ENCODE data around the gene FCER2.

The FCER2 gene

GRCh38 chr19:7732045-7732444 lies 30.1 kb upstream of the FCER2 start, which contains the start of gene CLEC4G:
TSS of gene CLEC4G (minus strand) at chr19:7732110. CDS start at chr19:7732102, 8 bp downstream.
- no peak for DNase-seq

DNA sequence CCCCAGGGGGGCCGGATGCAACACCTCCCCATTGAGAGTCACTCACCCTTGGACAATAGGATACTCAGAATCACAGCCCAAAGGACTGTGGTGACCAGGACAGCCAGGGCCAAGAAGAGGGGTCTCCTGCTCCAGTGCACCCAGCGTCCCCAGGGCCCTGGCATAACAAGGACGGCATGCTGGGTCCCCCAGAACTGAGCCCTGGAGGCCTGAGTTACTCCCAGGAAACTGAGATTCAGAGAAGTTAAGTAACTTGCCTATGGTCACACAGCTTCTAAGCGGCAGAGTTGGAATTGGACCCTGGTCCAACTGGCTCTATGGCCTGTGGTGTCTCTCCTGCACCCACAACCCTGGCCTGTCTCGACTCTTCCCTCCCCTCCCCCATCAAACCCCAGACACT lies 29.7 kb upstream of the FCER2 start:
- no peak for DNase-seq

- DNase-seq, result no peak
These were observed 29.3 kb upstream of the FCER2 start for GRCh38 chr19:7731218-7731595.

- no peak for DNase-seq
These were observed 28.6 kb upstream of the FCER2 start for GRCh38 chr19:7730286-7731217.

DNA sequence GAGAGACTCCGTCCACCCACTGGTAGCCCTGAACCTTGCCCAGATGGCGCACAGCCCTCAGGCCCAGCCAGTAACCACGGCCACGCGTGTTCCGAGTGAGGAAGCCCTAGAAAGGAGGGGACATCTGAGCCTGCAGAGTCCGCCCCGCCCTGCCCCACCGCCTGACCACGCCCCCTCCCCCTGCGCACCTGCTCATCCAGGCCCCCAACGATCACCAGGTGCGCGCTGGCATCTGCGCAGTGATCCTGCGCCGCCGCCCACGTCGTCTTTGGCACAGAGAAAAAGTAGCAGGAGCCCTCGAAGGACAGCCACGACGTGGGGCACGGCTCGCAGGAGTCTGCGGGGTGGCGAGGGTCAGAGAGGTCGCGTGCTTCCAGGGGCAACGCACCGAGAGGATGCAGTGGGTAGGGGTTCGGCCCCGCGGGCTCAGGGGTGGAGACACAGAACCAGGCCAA lies 27.9 kb upstream of the FCER2 start:
- DNase-seq, result no peak

GRCh38 chr19:7729211-7729610 lies 27.3 kb upstream of the FCER2 start:
- DNase-seq, result no peak

- DNase-seq, result no peak
These were observed 23.9 kb upstream of the FCER2 start for GRCh38 chr19:7725791-7726190.

DNA sequence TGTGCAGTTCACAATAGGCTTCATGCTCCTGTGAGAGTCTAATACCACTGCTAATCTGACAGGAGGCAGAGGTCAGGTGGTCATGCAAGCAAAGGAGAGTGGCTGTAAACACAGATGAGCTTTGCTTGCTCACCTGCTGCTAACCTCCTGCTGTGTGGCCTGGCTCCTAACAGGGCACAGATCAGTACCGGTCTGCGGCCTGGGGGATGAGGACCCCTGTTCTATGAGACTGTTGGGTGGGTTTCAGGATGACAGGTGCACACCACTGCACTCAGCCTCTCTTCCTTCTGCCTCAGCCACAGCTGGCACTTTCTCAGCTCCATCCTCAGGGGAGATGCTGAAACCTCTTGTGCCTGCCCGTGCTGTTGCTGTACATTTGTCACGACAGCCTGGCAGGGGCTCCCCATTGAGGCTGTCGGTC lies 20.3 kb upstream of the FCER2 start:
- DNase-seq, result no peak

GRCh38 chr19:7720351-7720750 lies 18.4 kb upstream of the FCER2 start:
- DNase-seq, result no peak

- DNase-seq, result no peak
These were observed 16.7 kb upstream of the FCER2 start for GRCh38 chr19:7718668-7719067.

DNA sequence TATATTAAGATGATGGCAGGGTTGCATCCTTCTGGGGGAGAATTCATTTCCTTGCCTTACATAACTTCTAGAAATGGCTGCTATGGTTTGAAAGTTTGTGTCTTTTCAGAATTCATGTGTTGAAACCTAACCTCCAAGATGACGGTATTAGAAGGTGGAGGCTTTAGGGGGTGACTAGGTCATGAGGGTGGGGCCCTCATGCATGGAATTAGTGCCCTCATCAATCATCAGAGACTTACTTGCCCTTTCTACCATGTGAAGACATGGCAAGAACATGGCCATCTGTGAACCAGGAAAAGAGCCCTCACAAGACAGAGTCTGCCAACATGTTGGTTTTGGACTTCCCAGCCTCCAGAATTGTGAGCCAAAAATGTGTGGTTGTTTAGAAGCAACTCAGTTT lies 14.8 kb upstream of the FCER2 start:
- DNase-seq, result no peak

DNA sequence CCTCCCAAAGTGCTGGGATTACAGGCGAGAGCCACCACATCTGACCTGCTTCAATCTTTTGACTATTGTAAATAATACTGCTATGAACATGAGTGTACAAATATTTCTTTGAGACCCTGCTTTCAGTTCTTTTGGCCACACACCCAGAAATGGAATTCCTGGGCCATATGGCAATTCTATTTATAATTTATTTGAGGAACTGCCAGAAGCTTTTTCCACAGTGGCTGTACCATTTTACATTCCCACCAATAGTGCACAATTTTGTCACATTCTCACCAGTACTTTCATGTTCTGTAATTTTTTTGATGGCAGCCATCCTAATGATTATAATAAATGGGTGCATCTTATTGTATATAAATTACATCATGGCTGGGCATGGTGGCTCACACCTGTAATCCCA lies 13.7 kb upstream of the FCER2 start:
- DNase-seq, result no peak

DNA sequence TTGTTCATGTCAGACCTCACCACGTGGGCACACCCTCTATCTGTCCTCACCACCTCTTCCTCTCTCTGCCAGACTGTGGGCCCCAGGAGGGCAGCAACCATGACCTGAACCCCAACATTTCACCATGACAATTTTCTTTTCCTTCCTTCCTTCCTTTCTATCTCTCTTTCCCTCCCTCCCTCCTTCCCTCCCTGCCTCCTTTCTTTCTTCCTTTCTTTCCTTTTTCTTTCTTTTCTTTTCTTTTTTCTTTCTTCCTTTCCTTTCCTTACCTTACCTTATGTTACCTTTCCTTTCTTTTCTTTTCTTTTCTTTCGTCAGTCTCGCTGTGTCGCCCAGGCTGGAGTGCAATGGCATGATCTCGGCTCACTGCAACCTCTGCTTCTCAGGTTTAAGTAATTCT lies 8.7 kb upstream of the FCER2 start:
- no peak for DNase-seq

GRCh38 chr19:7709932-7710460 lies 8.1 kb upstream of the FCER2 start:
- no peak for DNase-seq

DNA sequence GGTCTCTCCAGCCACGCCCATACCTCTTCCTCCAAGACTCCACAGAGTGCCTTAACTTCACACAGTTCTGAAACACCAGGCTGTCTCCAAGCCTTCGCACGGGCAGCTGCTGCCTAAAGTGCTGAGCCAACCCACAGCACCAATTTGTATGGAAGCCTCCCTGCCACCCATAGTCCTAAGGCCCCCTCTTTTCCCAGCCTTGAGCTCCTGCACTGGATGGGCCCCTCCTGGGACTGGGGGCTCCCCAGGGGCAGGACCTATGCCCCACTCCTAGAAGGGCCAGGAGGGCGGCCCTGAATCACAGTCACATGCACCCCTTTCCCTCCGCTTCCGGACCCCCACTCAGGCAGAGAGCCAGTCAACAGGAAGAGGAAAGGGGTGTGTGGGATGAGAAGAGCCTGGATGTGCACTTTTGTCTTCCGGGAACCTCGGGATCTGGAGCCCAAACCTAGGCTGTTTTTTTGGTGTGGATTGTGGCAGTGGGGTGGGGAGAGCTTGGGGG lies 5.1 kb upstream of the FCER2 start:
- DNase-seq, result no peak

DNA sequence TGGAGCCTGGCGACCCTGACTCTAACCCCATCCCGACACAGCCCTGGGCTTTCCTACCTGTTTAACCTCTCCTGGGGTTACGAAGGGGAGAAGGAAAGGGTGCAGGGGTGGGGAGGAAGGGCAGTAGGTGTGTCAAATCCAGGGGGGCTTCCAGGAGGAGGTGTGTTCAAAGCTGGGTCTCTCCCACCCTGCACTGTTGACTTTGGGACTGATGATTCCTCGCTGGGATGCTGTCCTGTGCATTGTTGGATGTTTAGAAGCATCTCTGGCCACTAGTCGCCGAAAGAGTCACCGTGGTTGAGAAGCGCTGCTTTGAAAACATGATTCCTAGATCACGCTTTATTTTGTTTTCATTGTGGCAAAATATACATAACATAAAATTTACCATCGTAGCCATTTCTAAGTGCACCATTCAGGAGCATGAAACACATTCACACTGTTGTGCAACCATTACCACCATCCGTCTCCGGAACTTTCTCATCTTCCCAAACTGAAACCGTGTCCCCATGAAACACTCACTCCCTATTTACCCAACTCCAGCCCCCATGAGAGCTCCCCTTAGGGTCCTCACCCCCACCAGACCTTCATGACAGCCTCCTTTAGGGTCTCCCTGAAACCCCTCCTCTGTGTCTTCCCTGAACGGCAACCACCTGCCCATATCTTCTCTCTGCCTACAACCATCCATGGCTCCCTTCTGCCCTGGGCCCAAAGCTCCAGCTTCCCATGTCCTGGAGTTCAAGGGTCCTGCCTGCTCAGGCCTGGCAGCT lies 4.4 kb upstream of the FCER2 start:
- no peak for DNase-seq

DNA sequence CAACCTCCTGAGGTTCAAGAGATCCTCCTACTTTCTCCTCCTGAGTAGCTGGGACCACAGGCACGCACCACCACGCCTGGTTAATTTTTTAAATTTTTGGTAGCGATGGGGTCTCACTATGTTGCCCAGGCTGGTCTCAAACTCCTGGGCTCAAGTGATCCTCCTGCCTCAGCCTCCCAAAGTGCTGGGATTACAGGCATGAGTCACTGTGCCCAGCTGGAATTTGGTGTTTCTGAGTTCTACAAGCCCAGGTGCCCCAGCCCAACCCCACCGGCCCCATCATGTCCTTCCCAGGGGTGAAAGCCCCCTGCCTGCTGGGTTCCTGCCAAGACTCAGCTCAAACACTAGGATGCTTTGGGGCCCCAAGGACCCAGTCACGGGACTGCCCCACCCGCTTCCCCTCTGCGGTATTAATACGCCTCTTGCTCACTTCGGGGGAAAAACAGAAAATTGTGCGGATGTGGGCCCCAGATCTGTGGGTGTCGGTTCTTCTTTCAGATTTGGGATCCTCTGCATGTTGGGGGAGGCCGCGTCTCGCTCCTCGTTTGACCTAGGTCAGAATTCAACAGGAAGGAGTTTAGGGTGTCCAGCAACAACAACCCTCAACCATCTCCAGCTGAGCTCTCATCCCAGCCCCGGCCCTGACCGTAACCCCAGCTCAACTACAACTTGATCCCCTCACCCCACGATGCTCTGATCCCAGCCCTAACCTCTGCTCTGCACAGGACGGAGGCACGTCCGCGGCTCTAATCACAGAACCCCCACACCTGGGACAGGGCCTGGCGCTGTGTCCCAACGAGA lies 3.7 kb upstream of the FCER2 start:
- no peak for DNase-seq

DNA sequence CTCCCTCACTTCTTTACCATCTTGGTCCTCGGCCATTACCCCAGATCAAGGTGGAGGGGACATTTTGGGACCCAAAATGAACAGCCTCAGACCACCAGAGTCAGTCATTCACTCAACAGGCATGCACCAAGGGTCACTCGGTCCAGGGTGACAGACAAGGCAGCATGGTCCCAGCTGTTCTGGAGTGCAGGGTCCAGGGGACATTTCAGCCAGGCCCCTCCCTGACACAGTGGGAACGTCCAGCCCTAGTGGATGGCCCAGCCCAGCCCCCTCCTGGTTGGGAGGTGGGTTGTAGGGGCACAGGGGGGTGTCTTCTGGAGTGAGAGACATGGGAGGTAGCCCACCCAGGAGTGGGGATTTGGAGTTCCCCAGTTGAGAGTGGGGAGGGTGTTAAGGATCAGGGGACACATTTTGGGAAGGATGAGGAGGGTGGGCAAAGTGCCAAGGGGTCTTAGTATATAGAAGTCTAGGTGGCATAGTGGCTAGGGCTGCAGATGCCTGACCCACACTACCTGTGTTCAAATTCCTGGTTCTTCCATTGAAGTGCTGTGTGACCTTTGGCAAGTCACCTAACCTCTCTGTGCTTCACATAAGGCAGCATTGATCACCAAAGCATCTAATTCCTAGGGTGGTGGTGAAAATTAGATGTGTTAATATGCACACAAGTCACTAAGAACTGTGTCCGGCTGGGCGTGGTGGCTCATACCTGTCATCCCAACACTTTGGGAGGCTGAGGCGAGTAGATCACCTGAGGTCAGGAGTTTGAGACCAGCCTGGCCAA lies 2.5 kb upstream of the FCER2 start:
- DNase-seq, result no peak

GRCh38 chr19:7703332-7703731 lies 1.4 kb upstream of the FCER2 start:
- no peak for DNase-seq

DNA sequence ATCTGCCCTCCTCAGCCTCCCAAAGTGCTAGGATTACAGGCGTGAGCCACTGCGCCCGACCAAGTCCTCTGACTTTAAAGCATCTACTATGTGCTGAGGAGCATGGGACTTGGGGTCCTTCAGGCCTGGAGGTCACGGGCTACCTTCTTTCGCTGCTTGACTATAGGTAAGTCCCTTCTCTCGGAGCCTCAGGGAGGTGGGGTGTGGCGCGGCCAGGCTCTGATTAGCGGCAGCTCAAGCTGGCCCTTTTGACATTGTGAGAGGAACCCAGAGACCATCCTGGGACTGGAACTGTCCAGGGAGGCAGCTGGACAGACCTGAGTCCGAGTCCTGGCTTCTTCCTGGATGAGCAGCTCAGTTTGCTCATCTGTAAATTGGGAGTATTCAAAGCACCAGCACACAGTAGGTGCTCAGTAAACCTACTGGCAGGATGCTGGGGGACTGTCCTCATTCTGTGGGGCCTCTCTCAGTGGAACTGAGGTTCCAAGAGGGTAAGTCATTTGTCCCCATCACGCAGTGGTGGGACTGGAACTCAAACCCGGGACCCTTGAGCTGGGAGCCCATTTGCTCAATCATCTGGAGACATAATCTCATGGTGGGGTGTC lies 780 bp downstream of the FCER2 start:
- no peak for DNase-seq

Measured in fibroblast of skin of right quadriceps (primary cell).